GM12864 (cell line): ENCODE measurements around the gene BSG.
A peak's percentile ranks its signal among the peaks of the same experiment; 100 is the strongest.

ENCODE experiments used
- DNase-seq: peaks from one replicate; pipeline ENCODE4 v3.0.0-alpha.2; 2011; ENCODE audit warnings: low read depth
- H3K4me3 ChIP-seq: 2 replicates; pipeline ENCODE4 v1.5.1; 2011; ENCODE audit warnings: mild to moderate bottlenecking, low read depth, low read length, control low read depth
- TF ChIP-seq, protein P1 (sequence below): IDR thresholded peaks from 2 replicates; pipeline ENCODE4 v1.5.1; 2011; ENCODE audit warnings: low read depth, mild to moderate bottlenecking, moderate library complexity, low read length, control low read depth, inconsistent platforms; ENCODE audit errors: missing control alignments

The BSG gene

GRCh38 chr19:540867-541637 lies 31.3 kb upstream of the BSG start:
- TF ChIP-seq, protein P1, sequence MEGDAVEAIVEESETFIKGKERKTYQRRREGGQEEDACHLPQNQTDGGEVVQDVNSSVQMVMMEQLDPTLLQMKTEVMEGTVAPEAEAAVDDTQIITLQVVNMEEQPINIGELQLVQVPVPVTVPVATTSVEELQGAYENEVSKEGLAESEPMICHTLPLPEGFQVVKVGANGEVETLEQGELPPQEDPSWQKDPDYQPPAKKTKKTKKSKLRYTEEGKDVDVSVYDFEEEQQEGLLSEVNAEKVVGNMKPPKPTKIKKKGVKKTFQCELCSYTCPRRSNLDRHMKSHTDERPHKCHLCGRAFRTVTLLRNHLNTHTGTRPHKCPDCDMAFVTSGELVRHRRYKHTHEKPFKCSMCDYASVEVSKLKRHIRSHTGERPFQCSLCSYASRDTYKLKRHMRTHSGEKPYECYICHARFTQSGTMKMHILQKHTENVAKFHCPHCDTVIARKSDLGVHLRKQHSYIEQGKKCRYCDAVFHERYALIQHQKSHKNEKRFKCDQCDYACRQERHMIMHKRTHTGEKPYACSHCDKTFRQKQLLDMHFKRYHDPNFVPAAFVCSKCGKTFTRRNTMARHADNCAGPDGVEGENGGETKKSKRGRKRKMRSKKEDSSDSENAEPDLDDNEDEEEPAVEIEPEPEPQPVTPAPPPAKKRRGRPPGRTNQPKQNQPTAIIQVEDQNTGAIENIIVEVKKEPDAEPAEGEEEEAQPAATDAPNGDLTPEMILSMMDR, result no peak
- H3K4me3 ChIP-seq, result no peak overlapping the region
- no peak for DNase-seq

GRCh38 chr19:541699-542098 lies 30.7 kb upstream of the BSG start:
- TF ChIP-seq, protein P1, result no peak
- DNase-seq, result no peak
- no peak overlapping the region for H3K4me3 ChIP-seq

GRCh38 chr19:542173-542866 lies 30.1 kb upstream of the BSG start:
- DNase-seq, result no peak
- no peak overlapping the region for H3K4me3 ChIP-seq
- TF ChIP-seq, protein P1, result no peak

GRCh38 chr19:543910-544608 lies 28.3 kb upstream of the BSG start, which contains the start of gene GZMM:
Gene GZMM, plus strand, starts transcription at chr19:544053. Its CDS starts 19 bp downstream, at chr19:544072.
- TF ChIP-seq, protein P1, result no peak
- no peak within 1 kb of the TSS for H3K4me3 ChIP-seq
- no peak for DNase-seq

DNA sequence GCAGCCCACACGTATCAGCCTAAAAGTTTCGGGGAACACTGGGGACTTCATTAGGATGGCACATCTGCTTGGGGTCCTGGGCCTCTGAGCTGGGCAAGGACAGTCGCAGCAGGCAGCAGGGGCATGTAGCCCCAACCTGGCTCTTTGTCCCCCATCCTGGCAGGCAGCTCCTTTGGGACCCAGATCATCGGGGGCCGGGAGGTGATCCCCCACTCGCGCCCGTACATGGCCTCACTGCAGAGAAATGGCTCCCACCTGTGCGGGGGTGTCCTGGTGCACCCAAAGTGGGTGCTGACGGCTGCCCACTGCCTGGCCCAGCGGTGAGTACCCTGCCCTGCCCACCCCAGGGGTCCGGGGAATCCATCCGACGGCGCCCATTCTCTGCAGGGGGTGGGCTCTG lies 25.3 kb upstream of the BSG start:
- no peak overlapping the region for H3K4me3 ChIP-seq
- no peak for DNase-seq
- TF ChIP-seq, protein P1, result no peak

DNA sequence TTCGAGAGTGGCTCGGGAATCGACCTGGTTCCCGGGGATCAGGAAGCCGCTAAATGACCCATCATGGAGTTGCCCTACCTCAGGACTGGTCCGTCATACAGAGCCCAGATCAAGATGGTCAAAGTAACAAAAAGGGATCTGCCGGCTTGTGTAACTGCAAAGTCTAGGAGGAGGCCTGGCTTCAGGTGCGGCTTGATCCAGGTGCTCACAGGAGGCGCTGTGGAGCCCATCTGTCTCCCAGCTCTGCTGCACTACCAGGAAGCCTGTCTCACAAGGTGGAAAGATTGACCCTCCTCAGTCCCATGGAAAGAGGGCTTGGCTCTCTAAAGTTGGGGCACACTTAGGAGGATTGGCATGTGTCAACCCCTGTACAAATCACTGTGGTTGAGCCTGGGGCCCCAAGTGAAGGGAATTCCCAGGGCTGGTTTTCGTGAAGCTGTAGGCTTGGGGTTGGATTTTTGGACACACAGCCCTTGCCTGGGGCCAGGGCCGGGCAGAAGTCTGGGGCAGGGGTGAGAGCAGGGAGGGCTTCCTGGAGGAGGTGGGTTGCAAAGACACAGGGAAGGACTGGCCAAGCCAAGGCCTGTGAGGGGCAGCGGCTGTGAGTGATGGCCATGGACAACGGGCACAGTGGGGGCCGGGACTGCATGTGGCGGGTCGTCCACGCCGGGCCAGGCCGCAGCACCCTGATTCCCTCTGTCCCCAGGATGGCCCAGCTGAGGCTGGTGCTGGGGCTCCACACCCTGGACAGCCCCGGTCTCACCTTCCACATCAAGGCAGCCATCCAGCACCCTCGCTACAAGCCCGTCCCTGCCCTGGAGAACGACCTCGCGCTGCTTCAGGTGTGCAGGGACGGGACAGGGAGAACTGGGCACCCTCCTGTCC lies 24.3 kb upstream of the BSG start:
- DNase-seq, result no peak
- H3K4me3 ChIP-seq, result no peak overlapping the region
- TF ChIP-seq, protein P1, result peak; percentile 17
